H9 (cell line): Measurements from ENCODE around the gene MUC22. TPM values are rescaled to one million over a fixed set of nuclear protein-coding genes. Genes with fewer than 3 reads are reported as not detected.

Experiments used
- DNase-seq: peaks from one replicate; pipeline ENCODE4 v3.0.0-alpha.2; 2017
- H2AFZ ChIP-seq: one replicate; pipeline ENCODE4 v1.6.1; 2013; ENCODE audit warnings: mild to moderate bottlenecking, low read length, control low read depth, moderate library complexity
- H2AK5ac ChIP-seq: 2 replicates; pipeline ENCODE4 v1.6.1; 2013; ENCODE audit warnings: low read length, control low read depth, mixed read lengths; ENCODE audit not compliant: insufficient read length
- H2BK120ac ChIP-seq: one replicate; pipeline ENCODE4 v1.6.1; 2013; ENCODE audit warnings: low read depth, mild to moderate bottlenecking, low read length, control low read depth, inconsistent platforms; ENCODE audit not compliant: poor library complexity, severe bottlenecking
- H2BK12ac ChIP-seq: 2 replicates; pipeline ENCODE4 v1.6.1; 2013; ENCODE audit warnings: low read length, control low read depth, mixed read lengths, low read depth; ENCODE audit not compliant: insufficient read length
- H2BK15ac ChIP-seq: 2 replicates; pipeline ENCODE4 v1.6.1; 2013; ENCODE audit warnings: low read depth, low read length, control low read depth
- H2BK20ac ChIP-seq: one replicate; pipeline ENCODE4 v1.6.1; 2013; ENCODE audit warnings: low read depth, mild to moderate bottlenecking, low read length, control low read depth, inconsistent platforms; ENCODE audit not compliant: poor library complexity, severe bottlenecking
- H2BK5ac ChIP-seq: 2 replicates; pipeline ENCODE4 v1.6.1; 2013; ENCODE audit warnings: low read length, control low read depth, mixed read lengths; ENCODE audit not compliant: insufficient read length
- H3K14ac ChIP-seq: 2 replicates; pipeline ENCODE4 v1.6.1; 2013; ENCODE audit warnings: low read length, control low read depth; ENCODE audit not compliant: insufficient read depth
- H3K18ac ChIP-seq: 2 replicates; pipeline ENCODE4 v1.6.1; 2013; ENCODE audit warnings: low read depth, mild to moderate bottlenecking, mixed read lengths, low read length, control low read depth; ENCODE audit not compliant: insufficient read length
- H3K23ac ChIP-seq: 2 replicates; pipeline ENCODE4 v1.6.1; 2013; ENCODE audit warnings: low read length, control low read depth, mixed read lengths, low read depth; ENCODE audit not compliant: insufficient read length
- H3K23me2 ChIP-seq: 2 replicates; pipeline ENCODE4 v1.6.1; 2013; ENCODE audit warnings: low read depth, mild to moderate bottlenecking, mixed read lengths, low read length, control low read depth; ENCODE audit not compliant: insufficient read length, poor library complexity, severe bottlenecking
- H3K27ac ChIP-seq: 2 replicates; pipeline ENCODE4 v1.5.1; 2013; ENCODE audit warnings: low read length, control low read depth, mixed read lengths, low read depth; ENCODE audit not compliant: insufficient read length
- H3K27me3 ChIP-seq: 2 replicates; pipeline ENCODE4 v1.6.1; 2013; ENCODE audit warnings: low read length, control low read depth, inconsistent platforms; ENCODE audit not compliant: insufficient read depth
- H3K4ac ChIP-seq: 2 replicates; pipeline ENCODE4 v1.6.1; 2013; ENCODE audit warnings: low read depth, mild to moderate bottlenecking, control low read depth, inconsistent platforms, low read length, moderate library complexity
- H3K4me1 ChIP-seq: 2 replicates; pipeline ENCODE4 v1.6.1; 2013; ENCODE audit warnings: low read length, control low read depth, inconsistent platforms; ENCODE audit not compliant: insufficient read depth
- H3K4me2 ChIP-seq: 2 replicates; pipeline ENCODE4 v1.6.1; 2013; ENCODE audit warnings: low read length, control low read depth, mixed read lengths; ENCODE audit not compliant: insufficient read length, insufficient read depth
- H3K56ac ChIP-seq: 2 replicates; pipeline ENCODE4 v1.6.1; 2013; ENCODE audit warnings: low read depth, mild to moderate bottlenecking, mixed read lengths, low read length, control low read depth; ENCODE audit not compliant: insufficient read length
- H3K79me1 ChIP-seq: 2 replicates; pipeline ENCODE4 v1.6.1; 2013; ENCODE audit warnings: low read depth, mild to moderate bottlenecking, moderate library complexity, low read length, control low read depth, inconsistent platforms; ENCODE audit not compliant: insufficient read depth, poor library complexity, severe bottlenecking
- H3K79me2 ChIP-seq: 2 replicates; pipeline ENCODE4 v1.6.1; 2013; ENCODE audit warnings: low read length, control low read depth, inconsistent platforms; ENCODE audit not compliant: insufficient read depth
- H3K9ac ChIP-seq: 2 replicates; pipeline ENCODE4 v1.6.1; 2013; ENCODE audit warnings: low read length, control low read depth, mixed read lengths; ENCODE audit not compliant: insufficient read length; ENCODE audit errors: extremely low read depth
- H3K9me3 ChIP-seq: one replicate; pipeline ENCODE4 v1.6.1; 2013; ENCODE audit warnings: low read depth, low read length, inconsistent platforms; ENCODE audit not compliant: control insufficient read depth
- H3T11ph ChIP-seq: one replicate; pipeline ENCODE4 v1.6.1; 2013; ENCODE audit warnings: mild to moderate bottlenecking, low read length, control low read depth, inconsistent platforms
- H4K20me1 ChIP-seq: one replicate; pipeline ENCODE4 v1.6.1; 2013; ENCODE audit not compliant: control insufficient read depth, insufficient read length, insufficient read depth
- H4K5ac ChIP-seq: 2 replicates; pipeline ENCODE4 v1.6.1; 2013; ENCODE audit warnings: low read depth, mild to moderate bottlenecking, mixed read lengths, low read length, control low read depth; ENCODE audit not compliant: insufficient read length
- H4K8ac ChIP-seq: replicated peaks from 2 replicates; pipeline ENCODE4 v1.6.1; 2013; ENCODE audit warnings: low read length, control low read depth, mixed read lengths, low read depth; ENCODE audit not compliant: insufficient read length
- H4K91ac ChIP-seq: 2 replicates; pipeline ENCODE4 v1.6.1; 2013; ENCODE audit warnings: low read depth, mild to moderate bottlenecking, moderate library complexity, mixed read lengths, low read length, control low read depth; ENCODE audit not compliant: insufficient read length
- H3K27ac Mint-ChIP-seq, 3 experiments: 2 replicates in 2 of 3; 3 replicates in 1 of 3; pipeline ENCODE4 v1.8.0; 2020 to 2021; ENCODE audit warnings: mixed read lengths in 3 of 3, mild to moderate bottlenecking in 1 of 3, moderate library complexity in 1 of 3
- H3K27me3 Mint-ChIP-seq: 2 replicates; pipeline ENCODE4 v1.8.0; 2021; ENCODE audit warnings: low read depth, mild to moderate bottlenecking, moderate library complexity, mixed read lengths
- H3K36me3 Mint-ChIP-seq, 3 experiments: 2 replicates in 2 of 3; 3 replicates in 1 of 3; pipeline ENCODE4 v1.8.0; 2020 to 2021; ENCODE audit warnings: low read depth in 3 of 3, mixed read lengths in 3 of 3; ENCODE audit not compliant: insufficient read depth in 1 of 3
- H3K4me1 Mint-ChIP-seq, 2 experiments: 2 replicates each; pipeline ENCODE4 v1.8.0; 2020; ENCODE audit warnings: mixed read lengths in 2 of 2
- H3K4me3 Mint-ChIP-seq, 2 experiments: 2 replicates in 1 of 2; 3 replicates in 1 of 2; pipeline ENCODE4 v1.8.0; 2020 to 2021; ENCODE audit warnings: mild to moderate bottlenecking in 2 of 2, mixed read lengths in 2 of 2, moderate library complexity in 1 of 2
- H3K9me3 Mint-ChIP-seq, 2 experiments: 2 replicates in 1 of 2; 3 replicates in 1 of 2; pipeline ENCODE4 v1.8.0; 2020; ENCODE audit warnings: mild to moderate bottlenecking in 2 of 2, mixed read lengths in 2 of 2, moderate library complexity in 1 of 2
- WGBS: extraction: QIAGEN DNeasy Blood & Tissue Kit; methylation state at CpG from one replicate; pipeline ENCODE4 v1.1.7; 2013; ENCODE audit warnings: missing lambda C conversion rate, low lambda C conversion rate, mixed read lengths; ENCODE audit not compliant: insufficient read length; ENCODE audit errors: extremely low coverage; 5-methylcytosine and 5-hydroxymethylcytosine counted together
- total RNA-seq: library from RNA; stranded (reverse); gene quantifications from 2 replicates; pipeline ENCODE4 v1.2.1, GENCODE V29; 2021
- TF ChIP-seq, protein P1 (sequence below): fragments of 200-600 bp; sonication (generic); conservative IDR thresholded peaks from 3 replicates; pipeline ENCODE4 v1.8.0; 2021; ENCODE audit warnings: antibody characterized with exemption, mild to moderate bottlenecking

The MUC22 gene
- total RNA-seq, 1 experiment from 2014 or later: not detected

DNA sequence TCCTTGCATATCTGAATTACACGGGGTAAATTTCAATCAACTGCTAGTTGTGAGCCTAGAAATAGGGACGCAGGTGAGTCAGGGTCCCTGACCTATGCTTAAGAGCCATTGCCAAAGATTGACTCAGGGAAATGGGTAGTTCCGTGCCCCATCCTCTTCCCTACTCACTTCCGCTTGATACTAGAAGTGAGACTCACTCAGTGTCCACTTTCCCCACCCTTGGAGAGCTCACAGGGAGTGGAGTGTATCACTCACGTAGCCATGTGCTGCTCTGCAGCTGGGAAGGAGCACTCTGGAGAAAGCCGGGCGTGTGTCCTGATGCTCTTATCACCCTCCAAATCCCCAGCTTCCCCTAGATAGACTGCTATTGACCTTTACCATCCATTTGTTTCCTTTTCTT is 543 bp upstream of the MUC22 start:
- WGBS: no CpG with 5 or more reads among the region's 7 CpGs
- Histone ChIP-seq H3K14ac (no peak overlapping the region), H4K20me1 (no peaks in the 10 kb centered on the region), H2BK15ac (no peak overlapping the region), H2AK5ac (no peak overlapping the region), H3K4ac (no peak overlapping the region), H2BK5ac (no peak overlapping the region), H3K9me3 (no peaks in the 10 kb centered on the region), H3K79me1 (no peaks in the 10 kb centered on the region), H2BK120ac (no peak overlapping the region), H3K18ac (no peak overlapping the region), H3K27ac (no peak overlapping the region), H2BK20ac (no peak overlapping the region), H3K79me2 (no peaks in the 10 kb centered on the region), H3K4me1 (no peaks in the 10 kb centered on the region), H3T11ph (no peak overlapping the region), H3K9ac (no peak overlapping the region), H3K27me3 (no peaks in the 10 kb centered on the region), H3K56ac (no peak overlapping the region), H4K8ac (no peak overlapping the region), H4K91ac (no peak overlapping the region), H4K5ac (no peak overlapping the region), H2BK12ac (no peak overlapping the region), H2AFZ (no peak overlapping the region), H3K23me2 (no peaks in the 10 kb centered on the region), H3K4me2 (no peak overlapping the region), H3K23ac (no peak overlapping the region)
- Mint-ChIP-seq H3K9me3 (peaks cover 0 to 3% of the 10 kb centered on the region in 2 experiments; a peak in 2 of 5 replicates), H3K36me3 (no peaks in the 10 kb centered on the region), H3K4me3 (no peak overlapping the region), H3K27ac (no peak overlapping the region), H3K4me1 (0 out of 4 replicates have a peak, but pooled peaks cover 0 to 2% of the 10 kb centered on the region in 2 experiments), H3K27me3 (peaks cover 7% of the 10 kb centered on the region)
- TF ChIP-seq, protein P1, sequence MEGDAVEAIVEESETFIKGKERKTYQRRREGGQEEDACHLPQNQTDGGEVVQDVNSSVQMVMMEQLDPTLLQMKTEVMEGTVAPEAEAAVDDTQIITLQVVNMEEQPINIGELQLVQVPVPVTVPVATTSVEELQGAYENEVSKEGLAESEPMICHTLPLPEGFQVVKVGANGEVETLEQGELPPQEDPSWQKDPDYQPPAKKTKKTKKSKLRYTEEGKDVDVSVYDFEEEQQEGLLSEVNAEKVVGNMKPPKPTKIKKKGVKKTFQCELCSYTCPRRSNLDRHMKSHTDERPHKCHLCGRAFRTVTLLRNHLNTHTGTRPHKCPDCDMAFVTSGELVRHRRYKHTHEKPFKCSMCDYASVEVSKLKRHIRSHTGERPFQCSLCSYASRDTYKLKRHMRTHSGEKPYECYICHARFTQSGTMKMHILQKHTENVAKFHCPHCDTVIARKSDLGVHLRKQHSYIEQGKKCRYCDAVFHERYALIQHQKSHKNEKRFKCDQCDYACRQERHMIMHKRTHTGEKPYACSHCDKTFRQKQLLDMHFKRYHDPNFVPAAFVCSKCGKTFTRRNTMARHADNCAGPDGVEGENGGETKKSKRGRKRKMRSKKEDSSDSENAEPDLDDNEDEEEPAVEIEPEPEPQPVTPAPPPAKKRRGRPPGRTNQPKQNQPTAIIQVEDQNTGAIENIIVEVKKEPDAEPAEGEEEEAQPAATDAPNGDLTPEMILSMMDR: no peak
- no peak for DNase-seq
